Activated naive CD8-positive, alpha-beta T cell treated with anti-CD3 and anti-CD28 coated beads, Interleukin-2, amount 10 ng/mL, durations not matched to agents 7 days and 5 days (primary cell): ENCODE measurements around the gene MUSK. TPM values are rescaled to one million over a fixed set of nuclear protein-coding genes. Genes with fewer than 3 reads are reported as not detected.
"Not testable (repeated sequence)": the region's sequence is repeated elsewhere in the genome, so short reads cannot be mapped to it uniquely, and the experiment has no call there.

ENCODE experiments used
- ATAC-seq: fragments of 150-1000 bp; cut with Tn5 transposase; one replicate; pipeline ENCODE4 v1.10.0; 2021; ENCODE audit warnings: low read depth, moderate library complexity
- POLR2A ChIA-PET: fragments of 350-600 bp; sonication (Branson Sonifier 250); formaldehyde crosslinking; loops from one replicate; lab custom pipeline; 2021; ENCODE audit warnings: antibody characterized with exemption; lab: Charles Lee
- DNase-seq: peaks from one replicate; pipeline ENCODE4 v3.0.0; 2021
- H3K27ac Mint-ChIP-seq: one replicate; pipeline ENCODE4 v1.8.0; 2022; ENCODE audit warnings: mild to moderate bottlenecking, mixed read lengths
- H3K27me3 Mint-ChIP-seq: one replicate; pipeline ENCODE4 v1.8.0; 2022; ENCODE audit warnings: mild to moderate bottlenecking, moderate library complexity, mixed read lengths
- H3K36me3 Mint-ChIP-seq: one replicate; pipeline ENCODE4 v1.8.0; 2021; ENCODE audit warnings: mild to moderate bottlenecking, mixed read lengths
- H3K4me1 Mint-ChIP-seq: one replicate; pipeline ENCODE4 v1.8.0; 2021; ENCODE audit warnings: mixed read lengths
- H3K4me3 Mint-ChIP-seq: one replicate; pipeline ENCODE4 v1.8.0; 2022; ENCODE audit warnings: mild to moderate bottlenecking, moderate library complexity, mixed read lengths
- H3K9me3 Mint-ChIP-seq: one replicate; pipeline ENCODE4 v1.8.0; 2021; ENCODE audit warnings: mixed read lengths
- total RNA-seq, 2 experiments: library from RNA; stranded (reverse); gene quantifications; one replicate each; pipeline ENCODE4 v1.2.3, GENCODE V29; 2021

The MUSK gene
- total RNA-seq, 2 experiments from 2014 or later: not detected

DNA sequence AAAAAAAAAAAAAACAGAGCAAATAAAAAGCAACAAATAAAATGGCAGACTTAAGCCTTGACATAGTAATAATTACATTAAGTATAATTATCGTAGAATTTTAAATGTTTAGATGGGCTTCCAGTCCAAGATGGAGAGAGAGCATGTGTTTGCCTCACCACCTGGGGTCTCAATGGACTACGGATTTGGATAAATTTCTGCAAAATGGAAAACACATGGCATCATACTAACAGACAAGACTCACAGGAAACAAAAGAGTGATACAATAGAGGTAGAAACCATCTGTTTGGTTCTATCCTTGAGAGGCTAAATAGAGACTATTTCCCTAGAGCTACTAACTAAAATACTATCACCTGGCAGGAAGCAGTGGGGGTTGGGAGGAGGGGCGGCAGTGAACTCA lies 144.3 kb downstream of the MUSK start:
- Mint-ChIP-seq H3K27me3 (no peaks in the 10 kb centered on the region), H3K4me1 (peaks cover 1% of the 10 kb centered on the region), H3K27ac (no peak overlapping the region), H3K36me3 (no peaks in the 10 kb centered on the region), H3K9me3 (no peaks in the 10 kb centered on the region), H3K4me3 (no peak overlapping the region)
- POLR2A ChIA-PET: no interaction called here
- ATAC-seq (no peak), DNase-seq (no peak)

DNA sequence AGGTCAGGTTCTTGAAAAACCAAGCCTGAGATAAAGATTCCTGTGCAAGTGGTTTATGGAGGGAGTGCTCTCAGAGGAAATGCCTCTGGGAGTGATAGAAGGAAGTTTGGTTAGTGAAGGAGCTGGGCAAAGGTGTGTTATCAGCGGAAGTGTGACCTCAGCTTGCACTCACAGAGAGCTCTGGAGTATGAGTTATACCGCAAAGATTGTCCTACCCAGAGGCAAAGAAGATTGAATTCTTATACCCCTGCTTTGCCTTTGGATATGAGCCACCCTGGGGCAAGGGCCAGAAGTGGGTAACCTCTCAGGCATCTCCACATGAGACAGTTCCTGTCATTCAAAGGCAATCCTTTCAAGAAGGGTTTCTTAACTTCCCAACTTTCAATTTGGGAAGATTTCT lies 145.6 kb downstream of the MUSK start:
- H3K27me3 Mint-ChIP-seq: no peaks in the 10 kb centered on the region
- POLR2A ChIA-PET: no interaction called here
- no peak overlapping the region for H3K4me3 Mint-ChIP-seq
- H3K27ac Mint-ChIP-seq: no peak overlapping the region
- DNase-seq (no peak), ATAC-seq (no peak)
- no peaks in the 10 kb centered on the region for H3K36me3 Mint-ChIP-seq
- no peaks in the 10 kb centered on the region for H3K9me3 Mint-ChIP-seq
- H3K4me1 Mint-ChIP-seq: peaks cover 1% of the 10 kb centered on the region

DNA sequence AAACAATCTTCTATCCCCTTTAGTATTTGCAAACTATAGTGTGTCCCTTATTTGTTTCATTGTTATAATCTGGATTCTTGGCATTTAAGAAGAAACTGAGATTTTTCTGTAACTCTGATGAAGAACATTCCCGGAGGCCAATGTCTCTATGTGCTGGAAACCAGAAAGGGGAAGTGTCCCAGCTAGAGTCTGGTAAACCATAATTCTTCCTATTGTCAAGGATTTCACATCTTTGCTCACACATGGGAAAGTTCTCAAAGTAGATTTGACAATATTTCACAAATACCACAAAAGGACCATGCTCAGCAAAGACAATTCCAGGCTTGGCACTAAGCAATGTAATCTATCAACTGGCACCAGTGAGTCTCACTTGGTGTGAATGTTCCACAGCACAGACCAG lies 146.8 kb downstream of the MUSK start:
- H3K4me3 Mint-ChIP-seq: no peak overlapping the region
- ATAC-seq (no peak), DNase-seq (no peak)
- POLR2A ChIA-PET: no interaction called here
- H3K4me1 Mint-ChIP-seq: no peaks in the 10 kb centered on the region
- no peaks in the 10 kb centered on the region for H3K27me3 Mint-ChIP-seq
- no peaks in the 10 kb centered on the region for H3K9me3 Mint-ChIP-seq
- H3K27ac Mint-ChIP-seq: no peak overlapping the region
- H3K36me3 Mint-ChIP-seq: no peaks in the 10 kb centered on the region

DNA sequence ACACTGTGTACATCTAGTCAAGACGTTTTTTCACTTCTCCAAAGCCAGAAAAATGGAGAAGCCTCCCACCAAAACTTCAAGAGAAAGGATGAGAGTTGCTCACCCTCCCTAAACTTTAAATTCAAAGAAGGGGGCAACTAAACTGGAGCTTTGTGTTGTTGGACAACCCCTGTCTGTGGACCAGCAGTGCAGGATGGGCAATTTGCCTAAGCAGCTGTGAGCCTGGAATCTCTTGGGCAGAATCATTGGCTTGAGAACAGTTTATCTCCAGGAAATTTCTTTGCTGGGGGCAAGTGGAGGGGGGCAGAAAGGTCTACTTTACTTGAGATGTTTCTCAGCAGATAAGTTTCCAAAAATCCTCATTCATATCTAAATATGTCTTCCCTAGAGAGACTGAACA lies 151.8 kb downstream of the MUSK start:
- Mint-ChIP-seq H3K9me3 (peaks cover 2% of the 10 kb centered on the region), H3K4me1 (no peaks in the 10 kb centered on the region), H3K27me3 (no peaks in the 10 kb centered on the region), H3K4me3 (no peak overlapping the region), H3K36me3 (no peaks in the 10 kb centered on the region), H3K27ac (no peak overlapping the region)
- POLR2A ChIA-PET: no interaction called here
- ATAC-seq (no peak), DNase-seq (no peak)

DNA sequence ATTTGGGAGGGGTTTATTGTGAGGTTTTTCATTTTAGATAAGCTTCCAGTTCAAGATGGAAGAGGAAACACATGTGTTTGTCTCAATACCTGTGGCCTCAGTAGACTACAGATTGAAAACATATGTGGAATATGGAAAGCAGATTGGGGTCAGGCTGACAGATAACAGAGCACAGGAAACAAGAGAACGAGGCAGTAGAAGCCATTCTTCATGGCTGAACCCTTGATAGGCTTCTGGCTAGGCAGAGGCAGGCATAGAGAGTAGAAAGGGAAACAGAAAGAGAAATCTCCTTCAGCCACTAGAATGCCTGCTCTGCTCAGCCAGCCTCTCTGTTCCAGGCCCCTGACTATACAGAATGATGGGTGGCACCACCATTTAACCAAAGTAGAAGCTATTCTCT lies 152.5 kb downstream of the MUSK start:
- H3K4me1 Mint-ChIP-seq: no peaks in the 10 kb centered on the region
- H3K36me3 Mint-ChIP-seq: no peaks in the 10 kb centered on the region
- H3K4me3 Mint-ChIP-seq: no peak overlapping the region
- ATAC-seq: no peak
- POLR2A ChIA-PET: no interaction called here
- DNase-seq: no peak
- H3K27me3 Mint-ChIP-seq: no peaks in the 10 kb centered on the region
- no peak overlapping the region for H3K27ac Mint-ChIP-seq
- H3K9me3 Mint-ChIP-seq: peaks cover 2% of the 10 kb centered on the region

DNA sequence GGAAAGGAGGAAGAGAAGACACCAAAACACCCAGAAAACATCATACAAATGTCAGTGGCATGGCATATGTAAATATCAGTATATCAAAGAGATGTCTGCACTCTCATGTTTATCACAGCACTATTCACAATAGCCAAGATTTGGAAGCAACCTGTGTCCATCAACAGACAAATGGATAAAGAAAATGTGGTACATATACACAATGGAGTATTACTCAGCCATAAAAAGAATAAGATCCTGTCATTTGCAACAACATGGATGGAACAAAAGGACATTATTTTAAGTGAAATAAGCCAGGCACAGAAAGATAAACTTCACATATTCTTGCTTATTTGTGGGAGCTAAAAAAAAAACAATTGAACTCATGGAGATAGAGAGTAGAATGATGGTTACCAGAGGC lies 156.5 kb downstream of the MUSK start:
- H3K4me1 Mint-ChIP-seq, POLR2A ChIA-PET, H3K4me3 Mint-ChIP-seq, DNase-seq, H3K27ac Mint-ChIP-seq, H3K36me3 Mint-ChIP-seq, ATAC-seq, H3K27me3 Mint-ChIP-seq, H3K9me3 Mint-ChIP-seq: not testable (repeated sequence)

DNA sequence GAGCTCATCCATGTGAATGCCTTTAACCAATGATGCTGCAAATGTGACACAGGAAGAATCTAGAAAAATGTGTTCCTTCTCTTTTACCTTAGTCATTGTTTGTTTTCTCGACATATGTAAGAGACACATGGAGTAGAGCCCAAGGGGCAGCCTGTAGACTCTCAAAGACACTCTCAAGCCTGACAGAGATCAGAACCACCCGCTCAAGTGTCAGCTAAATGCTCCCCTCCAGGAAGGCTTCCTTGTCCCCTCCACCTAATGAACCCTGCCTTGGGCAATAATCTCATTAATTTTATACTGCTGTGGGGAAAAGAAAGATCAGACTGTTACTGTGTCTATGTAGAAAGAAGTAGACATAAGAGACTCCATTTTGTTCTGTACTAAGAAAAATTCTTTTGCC lies 157.4 kb downstream of the MUSK start:
- no peak overlapping the region for H3K4me3 Mint-ChIP-seq
- no peaks in the 10 kb centered on the region for H3K4me1 Mint-ChIP-seq
- peaks cover 2% of the 10 kb centered on the region for H3K9me3 Mint-ChIP-seq
- no peak overlapping the region for H3K27ac Mint-ChIP-seq
- H3K27me3 Mint-ChIP-seq: no peaks in the 10 kb centered on the region
- ATAC-seq: no peak
- POLR2A ChIA-PET: no interaction called here
- DNase-seq: no peak
- H3K36me3 Mint-ChIP-seq: no peaks in the 10 kb centered on the region

DNA sequence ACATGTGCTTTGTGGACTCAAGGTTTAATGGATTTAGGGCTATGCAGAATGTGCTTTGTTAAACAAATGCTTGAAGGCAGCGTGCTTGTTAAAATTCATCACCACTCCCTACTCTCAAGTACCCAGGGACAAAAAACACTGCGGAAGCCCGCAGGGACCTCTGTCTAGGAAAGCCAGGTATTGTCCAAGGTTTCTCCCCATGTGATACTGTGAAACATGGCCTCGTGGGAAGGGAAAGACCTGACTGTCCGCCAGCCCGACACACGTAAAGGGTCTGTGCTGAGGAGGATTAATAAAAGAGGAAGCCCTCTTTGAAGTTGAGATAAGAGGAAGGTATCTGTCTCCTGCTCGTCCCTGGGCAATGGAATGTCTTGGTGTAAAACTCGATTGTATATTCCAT lies 157.8 kb downstream of the MUSK start:
- ATAC-seq, POLR2A ChIA-PET, H3K27ac Mint-ChIP-seq, H3K4me1 Mint-ChIP-seq, DNase-seq, H3K36me3 Mint-ChIP-seq, H3K27me3 Mint-ChIP-seq, H3K9me3 Mint-ChIP-seq, H3K4me3 Mint-ChIP-seq: not testable (repeated sequence)

DNA sequence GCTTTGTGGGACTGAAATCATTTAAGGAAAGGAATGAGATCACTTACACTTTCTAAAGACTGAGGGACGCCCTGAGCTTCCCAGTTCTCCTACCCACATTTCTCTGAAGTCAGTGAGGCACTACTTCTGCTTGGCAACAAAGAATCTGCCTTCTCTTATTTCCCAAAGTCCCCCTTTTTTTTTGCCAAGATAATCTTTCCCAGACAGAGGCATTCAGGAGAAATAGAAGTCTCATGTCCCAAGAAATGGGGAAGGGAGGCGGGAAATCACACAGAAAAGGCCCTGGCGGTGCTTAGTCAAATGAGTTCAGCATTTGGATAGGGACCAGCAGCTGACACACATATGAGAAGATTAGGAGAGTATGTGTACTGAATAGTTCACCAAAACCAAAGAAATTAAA lies 159.7 kb downstream of the MUSK start:
- H3K27me3 Mint-ChIP-seq: no peaks in the 10 kb centered on the region
- H3K4me3 Mint-ChIP-seq: no peak overlapping the region
- ATAC-seq (no peak), DNase-seq (no peak)
- no peak overlapping the region for H3K27ac Mint-ChIP-seq
- POLR2A ChIA-PET: no interaction called here
- H3K9me3 Mint-ChIP-seq: peaks cover 2% of the 10 kb centered on the region
- no peaks in the 10 kb centered on the region for H3K4me1 Mint-ChIP-seq
- no peaks in the 10 kb centered on the region for H3K36me3 Mint-ChIP-seq

DNA sequence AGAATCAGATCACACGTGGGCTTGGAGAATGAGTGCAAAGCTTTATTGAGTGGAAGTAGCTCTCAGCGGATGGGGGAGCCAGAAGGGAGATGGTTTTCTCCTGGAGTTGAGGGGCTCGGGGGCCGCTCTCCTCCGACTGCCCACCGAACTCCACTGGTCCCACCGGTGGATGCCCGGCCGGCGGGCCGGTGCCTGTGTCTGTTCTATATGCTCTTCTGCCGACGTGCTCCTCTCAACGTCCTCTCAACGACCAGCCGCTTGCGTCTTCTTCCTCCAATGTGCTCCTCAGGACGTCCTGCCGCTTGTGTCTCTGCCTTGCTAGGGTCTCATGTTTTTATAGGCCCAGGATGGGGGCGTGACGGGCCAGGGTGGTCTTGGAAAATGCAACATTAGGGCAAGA lies 161.9 kb downstream of the MUSK start:
- ATAC-seq (no peak), DNase-seq (no peak)
- H3K36me3 Mint-ChIP-seq: no peaks in the 10 kb centered on the region
- H3K27ac Mint-ChIP-seq: no peak overlapping the region
- no peak overlapping the region for H3K4me3 Mint-ChIP-seq
- POLR2A ChIA-PET: no interaction called here
- no peaks in the 10 kb centered on the region for H3K27me3 Mint-ChIP-seq
- H3K4me1 Mint-ChIP-seq: no peaks in the 10 kb centered on the region
- H3K9me3 Mint-ChIP-seq: no peaks in the 10 kb centered on the region

DNA sequence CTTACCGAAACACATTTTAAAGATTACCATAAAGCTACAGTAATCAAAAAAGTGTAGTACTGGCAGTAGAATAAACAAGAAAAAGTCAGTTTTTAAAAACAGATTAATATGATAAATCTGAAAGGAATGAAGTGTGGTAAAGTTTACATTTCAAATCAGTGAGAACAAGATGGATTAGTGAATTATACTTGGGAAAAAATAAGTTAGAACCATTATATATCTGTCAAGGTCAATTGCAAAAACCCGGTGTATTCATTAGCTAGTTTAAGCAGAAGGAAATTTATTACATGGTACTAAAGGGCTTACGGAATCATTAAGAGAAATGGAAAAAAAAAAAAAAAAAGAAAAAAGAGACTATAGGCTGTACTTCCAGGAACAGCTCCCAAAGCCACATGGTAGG lies 164.3 kb downstream of the MUSK start:
- no peak for ATAC-seq
- no peaks in the 10 kb centered on the region for H3K4me1 Mint-ChIP-seq
- no peaks in the 10 kb centered on the region for H3K9me3 Mint-ChIP-seq
- no peaks in the 10 kb centered on the region for H3K36me3 Mint-ChIP-seq
- H3K4me3 Mint-ChIP-seq: no peak overlapping the region
- no peaks in the 10 kb centered on the region for H3K27me3 Mint-ChIP-seq
- POLR2A ChIA-PET: interaction anchor here (0.7 kb wide), 1 partner anchor 16 kb away, joined by 3 read pairs; no protein-coding TSS in a partner anchor
- no peak for DNase-seq
- H3K27ac Mint-ChIP-seq: no peak overlapping the region

DNA sequence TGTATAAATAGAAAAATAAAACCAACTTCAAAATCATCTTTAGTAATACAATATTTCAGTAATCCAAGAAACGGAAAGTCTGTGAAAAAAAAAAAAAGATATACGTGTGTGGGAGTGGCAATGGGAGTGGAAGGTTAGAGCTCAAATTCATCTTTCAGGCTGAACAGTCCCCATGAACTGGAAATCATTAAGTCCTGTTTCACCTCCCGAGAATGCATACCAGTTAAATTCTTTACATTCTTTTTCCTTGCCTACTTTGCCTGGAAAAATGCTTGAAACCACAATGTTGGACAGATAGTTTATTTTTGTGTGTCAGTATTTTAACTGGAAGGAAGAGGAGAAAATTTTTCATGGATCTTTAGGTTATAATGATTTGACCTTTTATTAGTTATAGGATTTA lies 166.8 kb downstream of the MUSK start:
- no peak for DNase-seq
- Mint-ChIP-seq H3K4me1 (no peaks in the 10 kb centered on the region), H3K36me3 (no peaks in the 10 kb centered on the region), H3K9me3 (no peaks in the 10 kb centered on the region), H3K27me3 (no peaks in the 10 kb centered on the region), H3K4me3 (no peak overlapping the region), H3K27ac (no peak overlapping the region)
- POLR2A ChIA-PET: no interaction called here
- no peak for ATAC-seq

DNA sequence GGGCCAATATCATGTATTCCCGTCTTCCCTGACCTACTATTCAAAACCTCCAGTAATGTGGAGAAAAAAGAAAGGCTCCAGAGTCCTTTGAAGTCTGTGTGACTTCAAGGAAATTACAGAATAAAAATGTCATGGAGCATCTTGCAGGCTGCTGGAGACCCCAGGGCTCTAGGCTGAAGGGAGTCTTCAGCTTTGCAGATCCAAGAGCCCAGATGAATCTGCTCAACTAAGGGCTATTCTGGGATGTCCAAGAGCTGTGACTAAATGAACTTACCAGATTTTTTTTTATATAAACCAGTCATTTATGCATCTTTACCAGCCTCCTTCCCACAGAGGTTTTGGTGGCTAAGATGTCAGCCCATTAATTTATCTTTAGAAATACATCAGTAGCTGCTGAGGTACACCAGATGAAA lies 167.3 kb downstream of the MUSK start:
- DNase-seq: no peak
- no peak for ATAC-seq
- Mint-ChIP-seq H3K4me1 (no peaks in the 10 kb centered on the region), H3K4me3 (no peak overlapping the region), H3K27me3 (no peaks in the 10 kb centered on the region), H3K27ac (no peak overlapping the region), H3K9me3 (no peaks in the 10 kb centered on the region), H3K36me3 (no peaks in the 10 kb centered on the region)
- POLR2A ChIA-PET: no interaction called here

DNA sequence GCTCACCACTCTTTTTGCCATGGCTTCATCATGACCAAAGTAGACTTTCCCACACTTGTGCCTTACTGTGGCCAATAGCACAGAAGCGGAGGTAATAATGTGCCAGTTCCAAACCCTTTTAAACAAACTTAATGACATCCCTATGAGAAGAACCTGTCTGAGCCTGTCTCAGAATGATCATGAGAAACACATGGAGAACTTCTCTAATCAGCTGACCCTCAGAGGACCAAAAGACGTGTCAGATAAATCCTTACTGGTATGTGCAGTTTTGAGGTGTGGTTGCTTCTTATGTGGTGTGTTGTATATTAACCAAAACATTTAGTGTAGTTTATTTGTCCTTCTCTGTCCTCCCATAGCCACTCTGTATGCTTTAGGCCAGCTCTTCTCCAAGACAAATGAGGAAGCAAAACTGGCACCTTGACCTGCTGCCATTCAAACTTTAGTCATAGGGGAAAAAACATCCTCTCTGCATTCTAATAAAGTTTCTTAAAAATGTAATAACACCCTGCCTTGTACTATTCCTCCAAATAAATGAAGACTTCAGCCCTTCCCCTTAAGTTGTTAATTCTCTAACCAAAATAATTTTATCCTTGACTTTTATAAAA lies 168.9 kb downstream of the MUSK start:
- no peaks in the 10 kb centered on the region for H3K4me1 Mint-ChIP-seq
- no peak overlapping the region for H3K4me3 Mint-ChIP-seq
- no peak for ATAC-seq
- no peaks in the 10 kb centered on the region for H3K9me3 Mint-ChIP-seq
- H3K27ac Mint-ChIP-seq: no peak overlapping the region
- no peaks in the 10 kb centered on the region for H3K36me3 Mint-ChIP-seq
- DNase-seq: no peak
- no peaks in the 10 kb centered on the region for H3K27me3 Mint-ChIP-seq
- POLR2A ChIA-PET: no interaction called here

DNA sequence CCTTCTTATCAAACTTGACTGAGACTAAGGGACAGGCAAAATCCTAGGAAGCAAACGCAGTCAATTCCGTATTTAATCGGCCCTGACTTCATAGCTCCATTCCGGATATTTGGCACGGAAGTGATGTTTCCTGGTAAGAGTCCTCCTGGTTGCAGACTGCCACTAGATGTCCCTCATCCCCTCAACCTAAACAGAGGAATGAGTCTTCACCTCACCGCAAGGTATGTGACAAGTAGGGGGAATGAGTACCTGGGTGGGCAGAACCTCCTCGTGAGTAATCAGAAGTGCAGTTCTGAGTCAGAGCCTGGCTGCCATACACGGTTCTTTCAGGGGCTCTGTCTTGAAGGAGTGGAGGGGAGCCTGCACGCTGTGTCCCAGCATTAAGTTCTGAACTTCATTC lies 173.6 kb downstream of the MUSK start:
- H3K9me3 Mint-ChIP-seq: peaks cover 2% of the 10 kb centered on the region
- H3K27me3 Mint-ChIP-seq: no peaks in the 10 kb centered on the region
- no peak for DNase-seq
- H3K4me3 Mint-ChIP-seq: no peak overlapping the region
- H3K36me3 Mint-ChIP-seq: no peaks in the 10 kb centered on the region
- no peak for ATAC-seq
- H3K27ac Mint-ChIP-seq: no peak overlapping the region
- POLR2A ChIA-PET: no interaction called here
- H3K4me1 Mint-ChIP-seq: no peaks in the 10 kb centered on the region
